ENCODE measurements around the gene FOXE3.
"Not testable (repeated sequence)": the region's sequence is repeated elsewhere in the genome, so short reads cannot be mapped to it uniquely, and the experiment has no call there.

The FOXE3 gene

DNA sequence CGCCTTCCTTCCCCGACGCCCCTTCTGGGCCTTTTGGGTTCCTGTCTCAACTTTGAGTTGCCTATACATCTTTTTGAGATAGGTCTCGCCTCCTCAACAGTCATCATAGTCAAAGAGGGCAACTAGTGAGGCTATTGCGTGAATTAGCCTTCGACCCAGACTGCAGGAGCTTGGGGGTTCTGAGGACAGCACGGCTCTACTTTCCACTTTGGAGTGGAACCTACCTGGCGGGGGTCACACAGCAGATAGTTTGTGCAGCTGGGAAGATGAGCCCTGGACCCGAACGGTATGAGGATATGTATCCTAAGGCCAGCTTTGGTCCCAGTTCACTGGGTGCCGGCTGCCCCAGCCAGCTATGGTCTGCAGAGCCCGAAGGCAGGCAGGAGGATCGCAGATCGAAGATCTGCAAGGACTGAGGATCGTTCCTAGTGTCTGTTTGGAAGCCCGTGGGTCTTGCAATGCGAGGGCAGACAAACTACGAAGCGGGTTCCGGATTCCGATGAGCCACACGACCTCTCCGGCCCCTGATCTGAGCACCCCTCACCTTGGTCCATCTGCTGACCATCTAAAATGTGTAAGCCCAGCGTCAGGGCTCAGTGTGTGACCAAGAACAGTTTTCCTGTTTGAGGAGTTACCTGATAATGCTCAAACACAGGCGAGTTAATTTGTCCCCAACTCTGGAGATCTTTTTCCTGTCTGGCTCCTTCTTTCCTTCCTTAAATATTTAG, 29.9 kb downstream of the FOXE3 start:
- H3K36me3 ChIP-seq (ENCODE audit: control insufficient read depth, insufficient read depth, low read length), result no peaks in the 10 kb centered on the region
- no peak for DNase-seq (ENCODE audit: extremely low read depth, insufficient read length)
- H3K27me3 ChIP-seq (replicated peaks; ENCODE audit: control insufficient read depth, insufficient read depth, low read length), result peaks cover 2% of the 10 kb centered on the region
- no peak overlapping the region for H3K4me3 ChIP-seq (replicated peaks; ENCODE audit: low read depth, low read length)
- no peak for TF ChIP-seq CTCF (IDR thresholded peaks at IDR 0.05; ENCODE audit: insufficient read depth, low read length, poor library complexity, severe bottlenecking)

DNA sequence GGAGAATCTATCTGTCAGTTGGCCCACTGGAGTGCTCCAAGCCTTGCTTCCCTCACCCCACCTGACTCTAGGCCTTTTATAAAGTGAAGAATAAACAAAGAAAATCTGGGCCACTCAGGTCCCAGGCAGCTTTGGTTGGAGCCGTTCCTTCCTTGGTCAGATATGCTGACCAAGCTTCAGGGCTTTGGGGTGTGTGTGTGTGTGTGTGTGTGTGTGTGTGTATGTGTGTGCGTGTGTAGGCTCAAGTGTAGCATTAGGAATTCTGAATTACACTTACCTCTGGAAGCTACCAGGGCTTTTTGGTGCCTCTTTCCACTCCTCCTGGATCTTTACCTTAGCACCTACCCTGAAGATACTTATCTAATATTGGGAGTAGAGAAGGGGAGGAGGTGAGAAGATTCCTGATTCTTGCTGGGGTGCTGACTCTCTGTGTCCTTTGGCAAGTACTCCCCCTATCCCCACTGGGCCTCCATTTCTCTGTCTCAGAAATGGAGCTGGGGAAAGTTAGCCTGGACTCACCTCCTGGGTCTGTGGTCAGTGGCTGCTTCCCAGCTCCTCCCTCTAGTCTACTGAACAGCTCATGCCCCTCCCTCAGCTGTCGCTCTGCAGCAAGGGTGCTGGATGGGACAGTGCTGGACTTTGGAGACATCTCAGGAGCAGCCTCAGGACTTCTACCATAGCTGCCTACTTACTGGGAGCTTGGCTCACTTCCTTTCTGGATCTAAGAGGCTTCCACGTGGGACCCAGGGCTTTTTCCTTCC, 32.6 kb downstream of the FOXE3 start:
- TF ChIP-seq CTCF (IDR thresholded peaks at IDR 0.05; ENCODE audit: insufficient read depth, low read length, poor library complexity, severe bottlenecking), result no peak
- no peaks in the 10 kb centered on the region for H3K36me3 ChIP-seq (ENCODE audit: control insufficient read depth, insufficient read depth, low read length)
- H3K4me3 ChIP-seq (replicated peaks; ENCODE audit: low read depth, low read length), result no peak overlapping the region
- DNase-seq (ENCODE audit: extremely low read depth, insufficient read length), result no peak
- H3K27me3 ChIP-seq (replicated peaks; ENCODE audit: control insufficient read depth, insufficient read depth, low read length), result peaks cover 2% of the 10 kb centered on the region

- peak; percentile 64 for TF ChIP-seq CTCF (IDR thresholded peaks at IDR 0.05; ENCODE audit: insufficient read depth, low read length, poor library complexity, severe bottlenecking)
These were observed 33.9 kb downstream of the FOXE3 start for GRCh38 chr1:47449822-47450552.

GRCh38 chr1:47450606-47451005, 34.5 kb downstream of the FOXE3 start:
- Histone ChIP-seq H3K4me3 (replicated peaks; ENCODE audit: low read depth, low read length) (no peak overlapping the region), H3K36me3 (ENCODE audit: control insufficient read depth, insufficient read depth, low read length) (no peaks in the 10 kb centered on the region), H3K27me3 (replicated peaks; ENCODE audit: control insufficient read depth, insufficient read depth, low read length) (peaks cover 2% of the 10 kb centered on the region)
- no peak for TF ChIP-seq CTCF (IDR thresholded peaks at IDR 0.05; ENCODE audit: insufficient read depth, low read length, poor library complexity, severe bottlenecking)
- DNase-seq (ENCODE audit: extremely low read depth, insufficient read length), result no peak

More at GRCh38 chr1:47449822-47450552, 33.9 kb downstream of the FOXE3 start:
- no peak for DNase-seq (ENCODE audit: extremely low read depth, insufficient read length)
- Histone ChIP-seq H3K36me3 (ENCODE audit: control insufficient read depth, insufficient read depth, low read length) (no peaks in the 10 kb centered on the region), H3K4me3 (replicated peaks; ENCODE audit: low read depth, low read length) (no peak overlapping the region), H3K27me3 (replicated peaks; ENCODE audit: control insufficient read depth, insufficient read depth, low read length) (peaks cover 2% of the 10 kb centered on the region)

DNA sequence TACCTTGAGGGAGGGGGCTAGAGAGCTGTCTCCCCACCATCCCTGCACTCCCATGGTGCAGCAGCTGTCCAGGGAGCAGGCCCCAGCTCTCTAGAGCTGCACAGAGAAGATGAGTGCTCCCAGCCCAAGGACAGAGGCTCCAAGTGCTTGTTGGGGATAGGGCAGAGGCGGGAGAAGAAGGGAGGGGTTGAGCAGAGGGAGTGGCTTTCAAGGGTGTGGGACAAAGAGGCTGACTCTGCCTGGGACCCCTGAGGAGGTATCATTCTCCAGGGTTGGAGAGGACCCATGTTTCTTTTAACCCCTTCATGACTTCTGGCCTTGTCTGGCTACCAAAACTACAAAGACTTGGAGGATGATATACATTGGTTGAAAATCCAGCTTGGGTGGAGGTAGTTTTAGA, 36.3 kb downstream of the FOXE3 start:
- Histone ChIP-seq H3K36me3 (ENCODE audit: control insufficient read depth, insufficient read depth, low read length) (no peaks in the 10 kb centered on the region), H3K4me3 (replicated peaks; ENCODE audit: low read depth, low read length) (no peak overlapping the region), H3K27me3 (replicated peaks; ENCODE audit: control insufficient read depth, insufficient read depth, low read length) (no peaks in the 10 kb centered on the region; the same call in none of the 2 replicates)
- DNase-seq (ENCODE audit: extremely low read depth, insufficient read length), result no peak
- no peak for TF ChIP-seq CTCF (IDR thresholded peaks at IDR 0.05; ENCODE audit: insufficient read depth, low read length, poor library complexity, severe bottlenecking)

DNA sequence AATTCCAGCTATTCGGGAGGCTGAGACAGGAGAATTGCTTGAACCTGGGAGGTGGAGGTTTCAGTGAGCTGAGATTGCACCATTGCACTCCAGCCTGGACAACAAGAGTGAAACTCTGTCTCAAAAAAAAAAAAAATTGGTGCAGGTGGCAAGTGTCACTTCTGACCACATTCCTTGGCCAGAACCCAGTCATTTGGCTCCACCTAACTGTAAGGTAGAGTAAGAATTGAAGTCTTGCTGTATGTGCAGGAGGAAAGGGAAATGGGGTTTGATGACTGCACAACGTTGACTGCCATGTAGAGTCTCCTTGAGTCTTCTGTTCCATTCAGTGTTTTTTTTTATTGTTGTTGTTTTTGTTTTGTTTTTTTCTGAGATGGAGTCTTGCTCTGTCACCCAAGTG, 37.8 kb downstream of the FOXE3 start:
- not testable (repeated sequence) for H3K27me3 ChIP-seq (replicated peaks; ENCODE audit: control insufficient read depth, insufficient read depth, low read length); DNase-seq (ENCODE audit: extremely low read depth, insufficient read length); H3K4me3 ChIP-seq (replicated peaks; ENCODE audit: low read depth, low read length); H3K36me3 ChIP-seq (ENCODE audit: control insufficient read depth, insufficient read depth, low read length)
